ENCODE measurements around the gene AGR2. TPM values are rescaled to one million over a fixed set of nuclear protein-coding genes. Genes with fewer than 3 reads are reported as not detected.

AGR2 gene
- total and polyA plus RNA-seq, 2 donors (not counting 1 experiment from before 2014, with no cell fraction given): not detected

GRCh38 chr7:16826060-16826459 is 21.3 kb upstream of the AGR2 start:
- Histone ChIP-seq H3K79me2 (ENCODE audit: control insufficient read depth, insufficient read depth, low read length) (no peaks in the 10 kb centered on the region), H3K4me3 (replicated peaks in 1 of 4; ENCODE audit: control extremely low read depth in 1 of 4, insufficient read depth in 1 of 4, low read depth in 3 of 4, low read length in 4 of 4) (no peak overlapping the region), H3K27ac (ENCODE audit: insufficient read depth, low read length) (no peak overlapping the region), H3K27me3 (ENCODE audit: control insufficient read depth, insufficient read depth, low read length) (no peaks in the 10 kb centered on the region), H4K20me1 (ENCODE audit: control insufficient read depth, extremely low read depth, insufficient read depth, low read length) (no peaks in the 10 kb centered on the region), H2AFZ (ENCODE audit: low read length) (no peak overlapping the region), H3K4me1 (ENCODE audit: control insufficient read depth, extremely low read depth, insufficient read depth, low read length) (no peaks in the 10 kb centered on the region), H3K4me2 (ENCODE audit: extremely low read depth, insufficient read depth, low read length) (no peak overlapping the region), H3K36me3 (ENCODE audit: control insufficient read depth, insufficient read depth, low read length) (no peaks in the 10 kb centered on the region), H3K9me3 (ENCODE audit: control insufficient read depth, insufficient read depth, low read depth, low read length) (no peaks in the 10 kb centered on the region), H3K9ac (ENCODE audit: insufficient read depth, low read length) (no peak overlapping the region)
- TF ChIP-seq EZH2 (IDR thresholded peaks at IDR 0.05; ENCODE audit: low read length, missing control alignments) (no peak), CTCF (conservative IDR thresholded peaks at IDR 0.05 in 1 of 2, IDR thresholded peaks at IDR 0.05 in 1 of 2; ENCODE audit: low read depth in 1 of 2, low read length in 2 of 2) (no peak)
- DNase-seq (ENCODE audit: low read depth in 2 of 2): no peak

- TF ChIP-seq EZH2 (IDR thresholded peaks at IDR 0.05; ENCODE audit: low read length, missing control alignments) (no peak), CTCF (conservative IDR thresholded peaks at IDR 0.05 in 1 of 2, IDR thresholded peaks at IDR 0.05 in 1 of 2; ENCODE audit: low read depth in 1 of 2, low read length in 2 of 2) (no peak)
- no peaks in the 10 kb centered on the region for H3K9me3 ChIP-seq (ENCODE audit: control insufficient read depth, insufficient read depth, low read depth, low read length)
- H3K79me2 ChIP-seq (ENCODE audit: control insufficient read depth, insufficient read depth, low read length): no peaks in the 10 kb centered on the region
- no peaks in the 10 kb centered on the region for H3K27me3 ChIP-seq (ENCODE audit: control insufficient read depth, insufficient read depth, low read length)
- no peaks in the 10 kb centered on the region for H4K20me1 ChIP-seq (ENCODE audit: control insufficient read depth, extremely low read depth, insufficient read depth, low read length)
- H3K9ac ChIP-seq (ENCODE audit: insufficient read depth, low read length): no peak overlapping the region
- H3K4me1 ChIP-seq (ENCODE audit: control insufficient read depth, extremely low read depth, insufficient read depth, low read length): no peaks in the 10 kb centered on the region
- H2AFZ ChIP-seq (ENCODE audit: low read length): no peak overlapping the region
- no peak for DNase-seq (ENCODE audit: low read depth in 2 of 2)
- H3K27ac ChIP-seq (ENCODE audit: insufficient read depth, low read length): no peak overlapping the region
- H3K36me3 ChIP-seq (ENCODE audit: control insufficient read depth, insufficient read depth, low read length): no peaks in the 10 kb centered on the region
- no peak overlapping the region for H3K4me2 ChIP-seq (ENCODE audit: extremely low read depth, insufficient read depth, low read length)
- H3K4me3 ChIP-seq (replicated peaks in 1 of 4; ENCODE audit: control extremely low read depth in 1 of 4, insufficient read depth in 1 of 4, low read depth in 3 of 4, low read length in 4 of 4): no peak overlapping the region
Observed at GRCh38 chr7:16822029-16822428, 17.2 kb upstream of the AGR2 start.

DNA sequence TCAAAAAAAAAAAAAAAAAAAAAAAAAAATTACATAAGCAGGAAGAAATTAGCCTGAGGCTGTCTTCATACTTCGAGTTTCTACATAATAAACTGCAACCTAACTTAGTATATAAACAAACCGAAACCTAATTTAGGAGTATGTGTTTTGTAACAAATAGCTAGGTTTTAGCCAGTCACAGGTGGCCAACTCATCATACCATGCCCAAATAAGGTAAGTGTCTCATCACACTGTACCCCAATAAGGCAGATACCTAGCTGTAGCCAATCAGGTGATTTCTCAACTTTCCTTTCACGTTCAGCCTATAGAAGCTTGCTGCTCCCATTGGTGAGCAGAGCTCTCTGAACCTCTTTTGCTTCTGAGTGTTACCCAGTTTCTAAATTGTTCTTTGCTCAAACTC is 13.9 kb upstream of the AGR2 start:
- H3K27ac ChIP-seq (ENCODE audit: insufficient read depth, low read length): no peak overlapping the region
- no peak overlapping the region for H3K4me3 ChIP-seq (replicated peaks in 1 of 4; ENCODE audit: control extremely low read depth in 1 of 4, insufficient read depth in 1 of 4, low read depth in 3 of 4, low read length in 4 of 4)
- DNase-seq (ENCODE audit: low read depth in 2 of 2): no peak
- no peaks in the 10 kb centered on the region for H3K36me3 ChIP-seq (ENCODE audit: control insufficient read depth, insufficient read depth, low read length)
- H3K9me3 ChIP-seq (ENCODE audit: control insufficient read depth, insufficient read depth, low read depth, low read length): no peaks in the 10 kb centered on the region
- TF ChIP-seq EZH2 (IDR thresholded peaks at IDR 0.05; ENCODE audit: low read length, missing control alignments) (no peak), CTCF (conservative IDR thresholded peaks at IDR 0.05 in 1 of 2, IDR thresholded peaks at IDR 0.05 in 1 of 2; ENCODE audit: low read depth in 1 of 2, low read length in 2 of 2) (no peak)
- H3K79me2 ChIP-seq (ENCODE audit: control insufficient read depth, insufficient read depth, low read length): no peaks in the 10 kb centered on the region
- no peaks in the 10 kb centered on the region for H3K4me1 ChIP-seq (ENCODE audit: control insufficient read depth, extremely low read depth, insufficient read depth, low read length)
- no peak overlapping the region for H3K4me2 ChIP-seq (ENCODE audit: extremely low read depth, insufficient read depth, low read length)
- H3K27me3 ChIP-seq (ENCODE audit: control insufficient read depth, insufficient read depth, low read length): no peaks in the 10 kb centered on the region
- H3K9ac ChIP-seq (ENCODE audit: insufficient read depth, low read length): no peak overlapping the region
- no peak overlapping the region for H2AFZ ChIP-seq (ENCODE audit: low read length)
- H4K20me1 ChIP-seq (ENCODE audit: control insufficient read depth, extremely low read depth, insufficient read depth, low read length): no peaks in the 10 kb centered on the region
